HG02610 (cell line): ENCODE data around the gene FGF3.

Experiments used
- ATAC-seq: cut with Tn5 transposase; IDR thresholded peaks from one replicate; pipeline ENCODE4 v1.9.1; 2021; ENCODE audit warnings: mild to moderate bottlenecking, moderate library complexity; ENCODE audit not compliant: unreplicated experiment

FGF3 gene

GRCh38 chr11:69825037-69825834, 6.0 kb upstream of the FGF3 start:
- no peak for ATAC-seq

GRCh38 chr11:69823641-69824265, 4.5 kb upstream of the FGF3 start:
- no peak for ATAC-seq

GRCh38 chr11:69822676-69823494, 3.7 kb upstream of the FGF3 start:
- ATAC-seq: no peak

- no peak for ATAC-seq
Measured at GRCh38 chr11:69821511-69822040, 2.4 kb upstream of the FGF3 start.

GRCh38 chr11:69820441-69820840, 1.2 kb upstream of the FGF3 start:
- ATAC-seq: no peak

GRCh38 chr11:69819541-69820070, 390 bp upstream of the FGF3 start:
- no peak for ATAC-seq

GRCh38 chr11:69818231-69818602, 999 bp downstream of the FGF3 start:
- ATAC-seq: no peak

- no peak for ATAC-seq
Measured at GRCh38 chr11:69817265-69818230, 1.7 kb downstream of the FGF3 start.

GRCh38 chr11:69816671-69817070, 2.5 kb downstream of the FGF3 start:
- no peak for ATAC-seq

- ATAC-seq: no peak
Measured at GRCh38 chr11:69815973-69816372, 3.2 kb downstream of the FGF3 start.

- ATAC-seq: no peak
Measured at GRCh38 chr11:69814902-69815301, 4.3 kb downstream of the FGF3 start.

- no peak for ATAC-seq
Measured at GRCh38 chr11:69814411-69814810, 4.8 kb downstream of the FGF3 start.

GRCh38 chr11:69813839-69814238, 5.4 kb downstream of the FGF3 start:
- ATAC-seq: no peak

GRCh38 chr11:69812946-69813345, 6.3 kb downstream of the FGF3 start:
- ATAC-seq: no peak

- no peak for ATAC-seq
Measured at GRCh38 chr11:69812256-69812655, 7.0 kb downstream of the FGF3 start.

- ATAC-seq: no peak
Measured at GRCh38 chr11:69811431-69811830, 7.8 kb downstream of the FGF3 start.

- no peak for ATAC-seq
Measured at GRCh38 chr11:69810289-69811118, 8.7 kb downstream of the FGF3 start.

GRCh38 chr11:69808667-69809086, 10.5 kb downstream of the FGF3 start:
- no peak for ATAC-seq
